Measurements from ENCODE around the gene EEFSEC.

DNA sequence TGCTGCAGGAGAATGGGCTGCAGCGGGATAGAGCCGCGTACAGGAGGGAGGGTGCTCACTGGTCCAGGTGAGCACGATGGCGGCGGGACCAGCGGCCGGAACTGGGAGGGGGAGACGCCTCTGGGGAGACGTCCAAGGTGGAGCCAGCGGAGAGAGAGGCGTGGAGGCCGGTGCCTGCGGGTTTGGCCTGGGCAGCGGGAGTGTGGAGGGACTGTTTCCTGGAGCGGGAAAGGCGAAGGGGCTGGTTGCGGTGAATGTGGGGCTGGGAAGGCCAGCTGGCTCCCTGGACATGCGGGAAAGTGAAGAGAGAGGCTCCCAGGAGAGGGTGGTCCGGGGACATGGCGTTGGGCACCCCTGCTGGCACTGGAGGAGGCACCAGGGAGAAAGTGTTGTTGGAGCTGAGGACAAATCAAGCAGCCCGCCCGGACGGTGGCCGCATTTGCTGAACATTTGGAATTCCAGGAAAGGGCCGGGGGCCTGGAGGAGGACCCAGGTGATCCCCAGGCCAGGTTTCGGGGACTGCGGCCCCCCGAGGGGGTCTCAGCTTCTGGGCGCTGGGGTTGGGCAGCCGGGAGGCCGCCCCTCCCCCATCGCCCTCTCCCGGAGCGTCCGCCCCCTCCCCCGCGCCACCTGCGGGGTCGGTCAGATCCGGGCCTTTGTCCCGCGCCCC, 279.2 kb downstream of the EEFSEC start:
- TF ChIP-seq POLR2A (IDR thresholded peaks at IDR 0.05; ENCODE audit: extremely low read depth, insufficient read length) (no peak), MYC (IDR thresholded peaks at IDR 0.05; ENCODE audit: low read depth, low read length) (no peak)
- TF ChIP-seq, protein P1, sequence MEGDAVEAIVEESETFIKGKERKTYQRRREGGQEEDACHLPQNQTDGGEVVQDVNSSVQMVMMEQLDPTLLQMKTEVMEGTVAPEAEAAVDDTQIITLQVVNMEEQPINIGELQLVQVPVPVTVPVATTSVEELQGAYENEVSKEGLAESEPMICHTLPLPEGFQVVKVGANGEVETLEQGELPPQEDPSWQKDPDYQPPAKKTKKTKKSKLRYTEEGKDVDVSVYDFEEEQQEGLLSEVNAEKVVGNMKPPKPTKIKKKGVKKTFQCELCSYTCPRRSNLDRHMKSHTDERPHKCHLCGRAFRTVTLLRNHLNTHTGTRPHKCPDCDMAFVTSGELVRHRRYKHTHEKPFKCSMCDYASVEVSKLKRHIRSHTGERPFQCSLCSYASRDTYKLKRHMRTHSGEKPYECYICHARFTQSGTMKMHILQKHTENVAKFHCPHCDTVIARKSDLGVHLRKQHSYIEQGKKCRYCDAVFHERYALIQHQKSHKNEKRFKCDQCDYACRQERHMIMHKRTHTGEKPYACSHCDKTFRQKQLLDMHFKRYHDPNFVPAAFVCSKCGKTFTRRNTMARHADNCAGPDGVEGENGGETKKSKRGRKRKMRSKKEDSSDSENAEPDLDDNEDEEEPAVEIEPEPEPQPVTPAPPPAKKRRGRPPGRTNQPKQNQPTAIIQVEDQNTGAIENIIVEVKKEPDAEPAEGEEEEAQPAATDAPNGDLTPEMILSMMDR (IDR thresholded peaks at IDR 0.05; ENCODE audit: low read depth, low read length): no peak
- TF ChIP-seq, protein P2, sequence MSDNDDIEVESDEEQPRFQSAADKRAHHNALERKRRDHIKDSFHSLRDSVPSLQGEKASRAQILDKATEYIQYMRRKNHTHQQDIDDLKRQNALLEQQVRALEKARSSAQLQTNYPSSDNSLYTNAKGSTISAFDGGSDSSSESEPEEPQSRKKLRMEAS (IDR thresholded peaks at IDR 0.05; ENCODE audit: low read depth, low read length): no peak

Data from NB4 (cell line).